Tibial artery (tissue), 4 donors: ENCODE results near the gene HNRNPA0.

Source experiments
- DNase-seq, 2 donors: peaks; one replicate each; pipeline ENCODE4 v3.0.0-alpha.2; 2019
- H3K27ac ChIP-seq, 2 donors: fragments of 200-600 bp; sonication (generic) in 1 of 2; 1 replicate in 1 of 2; 2 replicates in 1 of 2; pipeline ENCODE4 v1.5.1; 2018 to 2019; ENCODE audit warnings: mild to moderate bottlenecking in 1 of 2
- H3K27me3 ChIP-seq, 2 donors: fragments of 200-600 bp; sonication (generic) in 1 of 2; one replicate each; pipeline versions ENCODE4 v1.5.1 to v1.6.0; 2016 to 2019
- H3K36me3 ChIP-seq, 3 donors: fragments of 200-600 bp; sonication (generic) in 2 of 3; one replicate each; pipeline ENCODE4 v1.5.1; 2016 to 2019; ENCODE audit warnings: mild to moderate bottlenecking in 2 of 3
- H3K4me1 ChIP-seq, 4 donors: fragments of 200-600 bp; sonication (generic) in 2 of 4; 1 replicate in 3 of 4; 2 replicates in 1 of 4; pipeline ENCODE4 v1.5.1; 2016 to 2019
- H3K4me3 ChIP-seq, 2 donors: fragments of 200-600 bp; sonication (generic) in 1 of 2; 1 replicate in 1 of 2; 2 replicates in 1 of 2; pipeline ENCODE4 v1.5.1; 2018 to 2019; ENCODE audit warnings: mild to moderate bottlenecking in 2 of 2
- H3K9me3 ChIP-seq, 3 donors: fragments of 200-600 bp; sonication (generic) in 1 of 3; one replicate each; pipeline ENCODE4 v1.5.1; 2016 to 2019
- CTCF ChIP-seq, 2 experiments: fragments of 200-600 bp in 1 of 2; fragments of 450-650 bp in 1 of 2; IDR thresholded peaks; one replicate each; pipeline ENCODE4 v1.5.1; 2017 to 2019; ENCODE audit warnings: antibody characterized with exemption in 2 of 2, mild to moderate bottlenecking in 1 of 2, moderate library complexity in 1 of 2
- intact Hi-C: fragments of 100-400 bp; cut with DNase I; formaldehyde crosslinking; loops from one replicate; pipeline ENCODE4 v1.15.0; 2023; ENCODE audit warnings: low total_unique reads

The HNRNPA0 gene

DNA sequence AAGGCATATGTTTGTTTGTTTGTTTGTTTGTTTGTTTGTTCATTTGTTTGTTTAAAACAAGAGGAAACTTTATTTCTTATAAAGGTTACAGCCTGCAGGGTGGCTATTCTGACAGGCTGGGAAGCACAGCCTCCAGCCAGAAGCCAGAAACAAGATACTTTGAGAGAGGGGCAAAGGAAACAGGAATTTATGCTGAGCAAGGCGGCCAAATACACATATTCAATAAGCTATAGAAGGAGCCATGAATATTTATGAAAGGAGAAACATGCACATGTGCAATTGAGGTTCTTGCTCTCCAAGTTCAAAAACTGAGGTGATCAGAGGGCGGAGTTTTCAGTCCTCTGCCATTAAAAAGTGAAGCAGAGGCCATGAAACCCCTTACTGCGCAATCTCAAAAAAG is 37.8 kb downstream of the HNRNPA0 start:
- no peak overlapping the region for H3K4me3 ChIP-seq
- no peak overlapping the region for H3K27ac ChIP-seq
- H3K27me3 ChIP-seq = no peaks in the 10 kb centered on the region
- intact Hi-C loops = no loop called here
- H3K4me1 ChIP-seq = peaks cover 0 to 8% (median 0%) of the 10 kb centered on the region in 4 donors
- no peak for TF ChIP-seq CTCF (IDR thresholded peaks at IDR 0.05)
- H3K9me3 ChIP-seq = peaks cover 0 to 9% (median 0%) of the 10 kb centered on the region in 3 donors
- H3K36me3 ChIP-seq = no peaks in the 10 kb centered on the region
- DNase-seq = no peak

DNA sequence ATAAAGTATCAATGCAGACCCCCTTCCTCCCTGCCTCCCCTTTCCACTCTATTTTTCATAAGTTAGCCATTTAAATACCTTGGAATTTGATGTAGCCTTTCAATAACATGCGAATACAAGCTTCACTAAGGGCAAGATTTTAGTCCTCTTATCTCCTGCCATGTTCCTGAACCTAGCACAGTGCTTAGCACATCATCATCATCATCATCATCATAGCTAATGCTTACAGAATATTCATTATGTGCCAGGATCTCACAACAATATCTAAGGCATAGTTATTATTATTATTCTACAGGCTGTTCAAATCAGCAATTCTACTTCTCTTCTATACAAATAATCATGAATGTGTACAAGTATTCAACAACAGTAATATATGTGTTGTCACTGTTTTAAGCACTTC is 38.7 kb downstream of the HNRNPA0 start:
- TF ChIP-seq CTCF (IDR thresholded peaks at IDR 0.05) = no peak
- no peak overlapping the region for H3K27ac ChIP-seq

GRCh38 chr5:137714946-137715345 is 39.2 kb downstream of the HNRNPA0 start:
- intact Hi-C loops = no loop called here
- H3K9me3 ChIP-seq = peaks cover 0 to 9% (median 0%) of the 10 kb centered on the region in 3 donors
- H3K4me1 ChIP-seq = peaks cover 0 to 21% (median under 1%) of the 10 kb centered on the region in 4 donors
- H3K27ac ChIP-seq = no peak overlapping the region
- H3K4me3 ChIP-seq = no peak overlapping the region
- TF ChIP-seq CTCF (IDR thresholded peaks at IDR 0.05) = no peak
- DNase-seq = no peak
- H3K27me3 ChIP-seq = no peaks in the 10 kb centered on the region
- no peaks in the 10 kb centered on the region for H3K36me3 ChIP-seq

More for the DNA sequence above, 38.7 kb downstream of the HNRNPA0 start:
- Histone ChIP-seq H3K9me3 (peaks cover 0 to 9% (median 0%) of the 10 kb centered on the region in 3 donors), H3K4me1 (peaks cover 0 to 16% (median 0%) of the 10 kb centered on the region in 4 donors), H3K36me3 (no peaks in the 10 kb centered on the region), H3K4me3 (no peak overlapping the region), H3K27me3 (no peaks in the 10 kb centered on the region)
- intact Hi-C loops = no loop called here
- no peak for DNase-seq

- H3K27me3 ChIP-seq = no peaks in the 10 kb centered on the region
- peaks cover 0 to 25% (median 2%) of the 10 kb centered on the region in 4 donors for H3K4me1 ChIP-seq
- TF ChIP-seq CTCF (IDR thresholded peaks at IDR 0.05) = no peak
- H3K4me3 ChIP-seq = no peak overlapping the region
- no peak for DNase-seq
- no peaks in the 10 kb centered on the region for H3K36me3 ChIP-seq
- intact Hi-C loops = no loop called here
- peaks cover 0 to 9% (median 0%) of the 10 kb centered on the region in 3 donors for H3K9me3 ChIP-seq
- no peak overlapping the region for H3K27ac ChIP-seq
These were observed 39.7 kb downstream of the HNRNPA0 start for GRCh38 chr5:137714494-137714893.

GRCh38 chr5:137712139-137712667 is 42.0 kb downstream of the HNRNPA0 start:
- Histone ChIP-seq H3K36me3 (no peaks in the 10 kb centered on the region), H3K27ac (no peak overlapping the region), H3K4me3 (no peak overlapping the region), H3K27me3 (no peaks in the 10 kb centered on the region), H3K4me1 (peaks cover 0 to 40% (median 5%) of the 10 kb centered on the region in 4 donors), H3K9me3 (peaks cover 0 to 9% (median 0%) of the 10 kb centered on the region in 3 donors)
- no peak for DNase-seq
- intact Hi-C loops = no loop called here
- no peak for TF ChIP-seq CTCF (IDR thresholded peaks at IDR 0.05)
